HCEC 1CT (cell line): Measurements from ENCODE around the gene SLC29A1.
"Not testable (repeated sequence)": the region's sequence is repeated elsewhere in the genome, so short reads cannot be mapped to it uniquely, and the experiment has no call there.

Experiments used
- DNase-seq: peaks from one replicate; pipeline ENCODE4 v3.0.0-alpha.2; 2017

The SLC29A1 gene

DNA sequence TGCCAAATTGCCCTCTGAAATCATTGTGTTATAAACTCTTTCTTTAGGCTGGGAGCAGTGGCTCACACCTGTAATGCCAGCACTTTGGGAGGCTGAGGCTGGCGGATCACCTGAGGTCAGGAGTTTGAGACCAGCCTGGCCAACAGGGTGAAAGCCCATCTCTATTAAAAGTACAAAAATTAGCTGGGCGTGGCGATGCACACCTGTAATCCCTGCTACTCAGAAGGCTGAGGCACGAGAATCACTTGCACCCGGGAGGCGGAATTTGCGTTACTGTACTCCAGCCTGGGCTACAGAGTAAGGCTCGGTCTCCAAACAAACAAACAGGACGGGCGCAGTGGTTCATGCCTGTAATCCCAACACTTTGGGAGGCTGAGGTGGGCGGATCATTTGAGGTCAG, 27.0 kb upstream of the SLC29A1 start:
- DNase-seq, result not testable (repeated sequence)

DNA sequence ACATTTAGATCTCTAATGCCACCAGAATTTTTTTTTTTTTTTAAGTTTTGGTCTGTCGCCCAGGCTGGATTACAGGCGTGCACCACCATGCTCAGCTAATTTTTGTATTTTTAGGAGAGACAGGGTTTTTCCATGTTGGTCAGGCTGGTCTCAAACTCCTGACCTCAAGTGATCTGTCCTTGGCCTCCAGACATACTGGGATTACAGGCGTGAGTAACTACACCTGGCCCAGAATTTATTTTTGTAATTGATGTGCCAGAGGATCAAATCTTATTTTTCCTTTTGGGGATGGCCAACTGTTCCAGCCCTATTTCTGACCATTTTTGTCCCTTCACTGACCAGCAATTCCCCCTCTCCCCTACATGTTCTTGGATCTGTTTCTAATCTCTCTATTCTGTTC, 24.7 kb upstream of the SLC29A1 start:
- no peak for DNase-seq

DNA sequence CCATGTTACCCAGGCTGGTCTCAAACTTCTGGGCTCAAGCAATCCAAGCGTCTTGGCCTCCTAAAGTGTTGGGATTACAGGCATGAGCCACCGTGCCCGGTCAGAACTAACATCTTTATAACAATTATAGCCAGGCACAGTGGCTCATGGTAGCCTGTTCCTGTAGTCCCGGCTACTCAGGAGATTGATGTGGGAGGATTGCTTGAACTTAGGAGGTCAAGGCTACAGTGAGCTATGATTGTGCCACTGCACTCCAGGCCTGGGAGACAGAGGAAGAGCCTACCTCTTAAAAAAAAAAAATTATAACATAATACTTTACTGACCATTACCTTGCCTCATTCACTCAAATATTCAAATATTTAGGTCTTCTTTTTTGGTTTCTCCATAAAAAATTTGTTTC, 23.5 kb upstream of the SLC29A1 start:
- no peak for DNase-seq

DNA sequence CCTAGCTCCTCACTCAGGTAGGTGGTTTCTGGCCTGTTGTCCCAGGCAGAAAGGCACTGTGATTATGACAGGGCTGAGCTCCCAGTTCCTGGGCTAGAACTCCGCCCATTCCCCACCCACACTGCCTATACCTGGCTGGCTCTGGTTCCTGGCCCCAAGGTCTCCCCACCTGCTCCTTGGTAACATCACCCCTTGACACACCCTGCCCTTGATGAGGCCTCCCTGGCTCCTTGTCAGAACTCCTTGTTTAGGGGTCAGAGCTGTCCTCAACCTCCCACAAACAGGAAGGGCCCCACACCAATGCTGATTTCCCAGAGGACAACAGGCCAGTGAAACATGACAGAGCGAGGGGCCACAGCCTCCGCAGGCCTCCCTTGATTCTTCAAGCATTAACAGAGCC, 22.2 kb upstream of the SLC29A1 start:
- DNase-seq, result no peak

DNA sequence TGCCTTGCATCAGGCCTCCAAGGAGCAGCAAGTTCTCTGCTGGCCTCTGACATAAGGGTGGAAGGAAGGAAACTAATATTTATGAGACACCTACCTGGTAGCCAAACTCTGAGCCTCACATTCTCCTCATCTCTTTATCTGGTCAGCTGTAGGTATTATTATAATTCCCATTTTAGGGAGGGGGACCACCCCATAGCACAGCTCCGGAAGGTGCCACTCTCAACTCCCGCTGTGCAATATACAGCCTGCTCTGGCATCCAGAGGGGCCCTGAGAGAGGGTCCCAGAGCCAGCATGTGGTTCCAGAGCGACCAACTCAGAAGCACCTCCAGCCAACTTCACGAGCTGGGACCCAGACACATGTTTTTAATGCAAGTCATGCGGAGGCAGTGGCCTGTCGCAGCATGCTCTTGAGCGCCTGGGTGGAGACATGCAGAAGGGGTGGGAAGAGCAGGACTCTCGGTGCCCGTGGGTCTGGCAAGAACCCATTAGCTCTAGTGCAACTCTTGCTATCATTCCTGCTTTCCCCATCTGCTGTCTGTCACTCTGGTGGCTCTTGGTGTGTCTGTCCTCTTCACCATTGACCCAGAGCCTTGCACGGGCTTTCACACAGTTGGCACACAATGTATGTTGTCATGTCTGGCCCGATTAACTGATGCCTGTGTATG, 21.6 kb upstream of the SLC29A1 start:
- no peak for DNase-seq

DNA sequence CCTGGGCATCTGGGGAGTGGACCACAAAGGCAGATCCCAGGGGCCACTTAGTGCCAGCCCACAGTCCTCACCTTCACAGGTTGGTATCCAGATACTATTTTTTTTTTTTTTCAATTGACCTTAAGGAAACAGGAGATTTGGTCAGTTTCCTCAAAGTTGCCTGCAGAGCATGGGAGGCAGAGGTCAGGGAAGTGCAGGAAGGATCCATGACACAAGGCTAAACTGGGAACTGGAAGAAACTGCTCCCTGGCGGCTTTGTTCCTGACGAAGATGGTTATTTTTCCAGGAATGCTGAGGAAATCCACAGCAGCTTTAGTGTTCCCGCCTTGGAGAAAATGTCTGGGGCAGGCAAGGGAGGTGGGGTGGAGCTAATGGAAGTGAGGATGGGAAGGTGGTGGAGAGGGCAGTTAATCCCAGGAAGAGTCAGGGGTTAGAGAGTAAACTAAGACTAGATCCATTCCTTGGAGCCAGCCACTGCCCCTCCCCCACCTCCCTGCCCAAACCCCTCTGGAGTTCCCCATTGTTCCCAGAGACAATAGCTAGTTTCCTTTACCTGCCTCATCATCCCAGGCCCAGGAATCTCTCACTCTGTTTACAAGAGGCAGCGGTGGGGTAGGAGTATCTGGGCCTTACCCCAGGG, 20.9 kb upstream of the SLC29A1 start:
- no peak for DNase-seq

DNA sequence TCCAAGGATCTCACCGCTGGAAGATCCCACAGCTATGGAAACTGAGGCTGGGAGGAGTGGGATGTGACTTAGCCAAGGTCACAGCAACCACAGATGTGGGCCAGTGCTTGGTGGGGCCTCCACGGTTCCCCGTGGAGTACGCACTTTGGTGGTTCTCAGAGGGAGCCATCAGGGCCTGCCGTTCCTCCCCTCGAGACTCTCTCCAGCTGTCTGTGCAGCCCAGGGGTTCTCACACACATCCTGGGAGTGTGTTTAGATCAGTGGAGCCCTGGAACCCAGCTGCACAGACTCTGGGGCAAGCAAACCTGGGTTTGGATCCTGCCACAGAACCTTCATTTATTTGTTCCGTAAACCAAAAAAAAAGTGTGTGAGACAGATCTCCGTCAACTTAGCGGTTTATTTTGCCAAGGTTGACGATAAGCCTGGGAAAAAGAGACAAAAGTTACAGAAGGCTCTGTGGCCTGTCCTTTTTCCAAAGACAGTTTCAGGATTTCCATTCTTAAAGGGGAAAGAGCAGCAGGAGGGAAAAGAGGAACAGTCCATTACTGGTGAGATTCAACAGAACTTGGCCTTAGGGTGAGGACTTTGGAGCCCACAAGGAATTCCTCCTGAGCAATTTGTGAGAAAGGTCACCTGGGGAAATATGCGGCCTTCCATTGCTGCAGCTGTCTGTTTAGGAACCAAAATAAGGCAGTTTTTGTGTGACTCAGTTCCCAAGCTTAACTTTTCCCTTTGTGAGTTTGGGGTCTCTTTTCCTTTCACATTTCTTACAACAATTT, 20.2 kb upstream of the SLC29A1 start:
- no peak for DNase-seq

DNA sequence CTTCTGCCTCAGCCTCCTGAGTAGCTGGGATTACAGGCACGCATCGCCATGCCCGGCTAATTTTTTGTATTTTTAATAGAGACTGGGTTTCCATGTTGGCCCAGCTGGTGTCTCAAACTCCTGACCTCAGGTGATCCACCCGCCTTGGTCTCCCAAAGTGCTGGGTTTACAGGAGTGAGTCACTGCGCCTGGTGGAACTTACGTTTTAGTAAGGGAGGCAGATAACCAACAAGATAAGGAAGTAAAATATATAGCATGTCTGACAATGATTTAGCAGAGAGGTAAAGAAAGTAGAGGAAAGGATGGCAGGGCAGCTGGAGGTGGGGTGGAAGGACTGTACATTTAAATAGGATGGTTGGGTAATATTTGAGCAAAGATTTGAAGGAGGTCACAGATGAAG, 19.4 kb upstream of the SLC29A1 start:
- no peak for DNase-seq

DNA sequence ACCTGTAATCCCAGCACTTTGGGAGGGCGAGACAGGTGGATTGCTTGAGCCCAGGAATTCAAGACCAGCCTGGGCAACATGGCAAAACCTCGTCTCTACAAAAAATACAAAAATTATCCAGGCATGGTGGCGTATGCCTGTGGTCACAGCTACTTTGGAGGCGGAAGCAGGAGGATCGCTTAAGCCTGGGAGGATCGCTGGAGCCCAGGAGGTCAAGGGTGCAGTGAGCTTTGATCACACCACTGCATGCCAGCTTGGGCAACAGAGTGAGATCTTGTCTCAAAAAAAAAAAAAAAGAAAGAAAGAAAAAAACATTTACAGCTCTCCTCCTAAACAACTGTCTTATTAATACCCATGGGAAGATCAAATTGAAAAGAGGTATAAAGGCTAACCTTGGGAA, 15.4 kb upstream of the SLC29A1 start:
- no peak for DNase-seq

DNA sequence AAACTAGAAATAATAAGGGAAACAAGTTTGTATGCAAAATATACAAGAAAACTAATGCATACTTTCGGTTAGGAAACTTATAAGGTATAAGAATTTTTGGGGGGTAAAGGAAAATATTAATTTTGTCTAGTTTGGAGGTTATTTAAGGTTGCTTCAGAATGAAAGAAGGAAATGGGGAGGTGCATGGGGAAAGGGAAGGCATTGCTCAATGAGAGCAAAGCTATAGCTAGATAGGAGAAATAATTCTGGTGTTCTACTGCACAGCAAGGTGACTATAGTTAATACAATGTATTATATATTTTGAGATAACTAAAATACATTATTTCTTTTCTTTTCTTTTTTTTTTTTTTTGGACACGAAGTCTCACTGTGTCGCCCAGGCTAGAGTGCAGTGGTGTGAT, 12.1 kb upstream of the SLC29A1 start:
- no peak for DNase-seq

DNA sequence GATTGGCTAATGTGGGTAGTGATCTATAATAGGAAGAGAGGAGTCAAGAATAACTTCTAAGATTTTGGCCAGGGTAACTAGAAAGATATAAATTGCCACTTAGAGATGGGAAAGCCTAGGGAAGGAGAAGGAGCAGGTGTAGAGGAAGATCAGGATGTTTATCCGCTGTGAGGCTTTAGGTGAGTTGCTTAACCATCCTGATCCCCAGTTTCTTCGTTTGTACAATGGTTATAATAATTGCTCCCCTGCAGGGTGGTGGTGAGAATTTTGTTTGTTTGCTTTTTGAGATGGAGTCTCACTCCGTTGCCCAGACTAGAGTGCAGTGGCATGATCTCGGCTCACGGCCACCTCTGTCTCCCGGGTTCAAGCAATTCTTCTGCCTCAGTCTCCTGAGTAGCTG, 9.1 kb upstream of the SLC29A1 start:
- no peak for DNase-seq

DNA sequence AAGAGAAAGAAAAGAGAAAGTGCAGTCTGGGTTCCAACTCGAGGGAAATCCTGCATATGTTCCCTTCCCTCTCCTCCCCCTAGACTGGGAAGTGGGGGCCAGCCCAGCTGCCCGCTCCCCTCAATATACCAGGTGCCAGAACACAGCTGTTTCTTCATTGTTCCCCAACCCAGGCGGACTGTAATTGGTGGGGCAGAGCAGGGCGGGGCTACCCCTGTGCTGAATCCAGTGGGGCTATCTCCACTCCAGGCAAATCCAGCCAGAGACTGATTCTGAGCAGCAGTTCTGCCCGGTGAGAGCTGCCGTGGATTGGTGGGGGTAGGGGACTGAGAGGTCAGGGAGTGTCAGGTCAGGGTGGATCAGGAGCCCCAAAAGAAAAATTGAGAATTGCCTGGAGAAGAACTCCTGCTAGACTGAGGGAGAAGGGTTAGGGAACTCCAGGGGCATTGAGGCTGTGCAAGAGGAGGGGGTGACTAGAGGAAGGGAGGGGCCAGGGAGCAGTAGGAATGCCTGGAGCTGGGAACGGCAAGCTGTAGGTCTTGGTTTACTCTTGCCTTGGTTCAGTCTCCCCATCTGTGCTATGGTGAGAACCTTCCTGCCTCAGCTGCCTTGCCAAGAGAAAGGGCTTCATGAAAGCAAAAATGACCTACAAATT, 6.6 kb upstream of the SLC29A1 start, which contains the start of gene MYMX:
MYMX (plus strand) TSS at position 250 of the 655 bp plus-strand sequence. CDS start 546 bp downstream, outside the sequence.
- DNase-seq, result no peak

DNA sequence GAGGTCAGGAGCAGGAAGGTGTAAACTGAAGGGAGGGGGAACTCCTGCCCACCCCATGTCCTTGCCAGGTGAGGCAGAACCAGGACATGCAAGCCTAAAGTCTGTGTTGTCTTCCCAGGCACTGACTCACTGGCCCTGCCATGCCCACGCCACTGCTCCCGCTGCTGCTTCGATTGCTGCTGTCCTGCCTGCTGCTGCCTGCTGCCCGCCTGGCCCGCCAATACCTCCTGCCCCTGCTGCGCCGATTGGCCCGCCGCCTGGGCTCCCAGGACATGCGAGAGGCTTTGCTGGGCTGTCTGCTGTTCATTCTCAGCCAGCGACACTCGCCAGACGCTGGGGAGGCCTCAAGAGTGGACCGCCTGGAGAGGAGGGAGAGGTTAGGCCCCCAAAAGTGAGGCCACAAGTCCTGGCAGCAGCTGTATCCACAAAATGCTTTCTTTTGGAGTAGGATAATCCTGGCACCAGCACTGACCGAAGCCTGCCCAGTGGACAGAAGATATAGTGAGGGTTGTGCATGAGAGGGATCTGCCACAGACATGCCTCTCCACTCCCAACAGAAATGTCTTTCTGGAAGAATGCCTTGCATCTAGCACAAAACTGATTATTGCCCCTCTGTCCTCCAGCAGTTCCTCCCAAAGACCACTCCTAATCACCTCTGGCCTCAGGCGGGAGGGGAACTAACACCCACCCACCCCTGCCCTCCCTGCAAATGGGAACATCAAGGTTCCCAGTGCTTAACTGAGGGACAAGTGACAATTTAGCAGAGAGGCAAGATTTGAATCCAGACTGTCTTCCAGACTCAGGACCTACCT, 5.9 kb upstream of the SLC29A1 start:
- no peak for DNase-seq

DNA sequence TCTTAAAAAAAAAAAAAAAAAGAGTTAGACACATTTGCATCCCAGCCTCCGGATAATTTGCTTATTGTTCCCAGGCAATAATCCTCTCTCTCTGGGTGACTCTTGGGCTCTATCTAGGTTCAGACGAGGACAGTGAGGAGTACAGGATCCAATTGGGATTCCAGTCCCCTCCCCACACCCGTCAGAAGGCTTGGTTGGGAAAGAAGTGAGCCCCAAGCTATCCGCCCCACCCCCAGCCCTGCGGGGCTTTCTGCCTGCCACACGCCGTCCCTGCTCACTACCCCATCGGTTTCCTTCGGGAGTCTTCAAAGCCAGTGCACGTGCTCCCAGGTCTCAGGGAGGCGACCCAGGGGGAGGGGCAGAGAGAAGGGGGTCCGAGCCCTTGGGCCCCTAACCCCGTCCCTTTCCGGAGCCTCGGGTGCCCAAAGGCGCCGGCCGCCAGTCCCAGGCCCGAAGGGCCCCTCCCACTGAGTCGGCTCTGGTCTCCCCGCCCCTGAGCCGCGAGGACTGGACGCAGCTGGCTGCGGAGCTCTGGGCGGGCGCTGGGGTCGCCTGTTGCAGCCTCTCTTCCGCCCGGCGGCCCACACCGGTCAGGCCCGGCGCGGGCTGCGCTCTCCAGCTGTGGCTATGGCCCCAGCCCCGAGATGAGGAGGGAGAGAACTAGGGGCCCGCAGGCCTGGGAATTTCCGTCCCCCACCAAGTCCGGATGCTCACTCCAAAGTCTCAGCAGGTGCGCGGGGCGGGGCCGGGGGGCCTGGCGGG, 4.2 kb upstream of the SLC29A1 start:
- DNase-seq, result peak; percentile 54

DNA sequence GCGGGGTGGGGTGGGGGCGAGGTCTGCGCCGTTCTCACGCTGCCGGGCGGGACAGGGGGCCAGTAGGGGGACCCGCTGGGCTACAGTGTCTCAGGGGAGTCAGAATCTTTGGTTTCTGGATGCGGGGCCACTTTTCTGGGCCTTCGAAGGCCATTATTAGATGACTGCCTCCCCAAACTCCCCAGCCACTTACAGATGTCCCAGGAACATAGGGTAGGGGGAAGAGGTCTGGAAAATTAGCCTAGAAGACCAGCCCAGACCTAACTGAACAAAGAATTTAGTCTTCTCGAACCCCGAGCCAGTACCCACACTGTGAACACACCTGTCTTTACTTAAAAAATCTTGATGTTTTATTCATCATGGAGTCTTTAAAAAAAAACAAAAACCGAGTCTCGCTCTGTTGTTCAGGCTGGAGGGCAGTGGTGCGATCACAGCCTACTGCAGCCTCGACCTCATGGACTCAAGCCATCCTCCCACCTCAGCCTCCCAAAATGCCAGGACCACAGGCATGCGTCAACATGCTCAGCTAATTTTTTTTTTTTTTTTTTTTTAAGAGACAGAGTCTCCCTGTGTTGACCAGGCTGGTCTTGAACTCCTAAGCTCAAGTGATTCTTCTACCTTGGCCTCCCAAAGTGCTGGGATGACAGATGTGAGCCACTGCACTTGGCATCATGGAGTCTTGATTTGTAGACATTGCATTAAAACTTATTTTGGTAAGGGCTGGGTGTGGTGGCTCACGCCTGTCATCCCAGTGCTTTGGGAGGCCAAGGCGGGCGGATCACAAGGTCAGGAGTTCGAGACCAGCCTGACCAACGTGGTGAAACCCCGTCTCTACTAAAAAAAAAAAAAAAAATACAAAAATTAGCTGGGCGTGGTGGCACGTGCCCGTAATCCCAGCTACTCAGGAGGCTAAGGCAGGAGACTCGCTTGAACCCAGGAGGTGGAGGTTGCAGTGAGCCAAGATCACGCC, 3.3 kb upstream of the SLC29A1 start:
- DNase-seq, result no peak

DNA sequence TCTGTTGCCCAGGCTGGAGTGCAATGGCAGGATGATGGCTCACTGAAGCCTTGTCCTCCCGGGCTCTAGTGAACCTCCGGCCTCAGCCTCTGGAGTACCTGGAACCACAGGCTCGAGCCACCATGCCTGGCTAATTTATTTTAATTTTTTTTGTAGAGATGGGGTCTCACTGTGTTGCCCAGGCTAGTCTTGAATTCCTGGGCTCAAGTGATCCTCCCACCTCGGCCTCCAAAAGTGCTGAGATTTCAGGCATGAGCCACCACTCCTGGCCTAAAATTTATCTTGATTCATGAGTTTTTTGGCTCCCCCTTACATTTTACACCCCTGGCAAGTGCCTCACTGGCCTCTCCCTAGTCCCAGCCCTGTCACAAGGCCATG, 2.5 kb upstream of the SLC29A1 start:
- no peak for DNase-seq

DNA sequence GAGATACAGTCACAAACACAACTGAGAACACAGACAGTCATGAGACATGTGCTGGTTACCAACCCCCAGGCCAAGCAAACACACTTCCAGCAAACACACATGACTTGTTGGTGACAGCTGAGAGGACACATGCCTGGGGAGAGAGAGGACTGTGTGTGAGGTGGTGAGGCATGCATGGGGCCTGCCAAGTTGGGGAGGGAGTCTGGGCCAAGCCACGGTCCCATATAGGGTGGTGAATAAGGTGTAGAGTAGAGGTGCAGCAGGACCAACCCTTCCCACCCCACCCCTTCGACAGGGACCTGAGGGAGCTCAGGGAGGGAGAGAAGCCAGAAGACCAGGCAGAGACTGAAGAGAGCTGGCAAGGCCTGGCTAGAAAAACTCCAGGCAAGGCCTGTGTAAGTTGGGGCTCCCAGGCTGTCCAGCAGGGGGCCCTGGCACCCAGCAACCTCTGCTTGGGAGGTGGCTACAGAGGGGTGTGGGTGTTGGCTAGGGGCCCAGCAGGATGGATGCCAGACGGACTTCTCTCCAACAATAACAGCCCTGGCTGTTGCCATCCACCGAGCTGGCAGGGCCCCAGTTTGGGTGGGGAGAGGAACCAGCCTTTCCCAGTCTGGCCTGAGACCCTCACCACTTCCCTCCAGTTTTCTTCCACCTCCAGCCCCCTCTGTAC, 2.0 kb upstream of the SLC29A1 start:
- DNase-seq, result peak; percentile 75

DNA sequence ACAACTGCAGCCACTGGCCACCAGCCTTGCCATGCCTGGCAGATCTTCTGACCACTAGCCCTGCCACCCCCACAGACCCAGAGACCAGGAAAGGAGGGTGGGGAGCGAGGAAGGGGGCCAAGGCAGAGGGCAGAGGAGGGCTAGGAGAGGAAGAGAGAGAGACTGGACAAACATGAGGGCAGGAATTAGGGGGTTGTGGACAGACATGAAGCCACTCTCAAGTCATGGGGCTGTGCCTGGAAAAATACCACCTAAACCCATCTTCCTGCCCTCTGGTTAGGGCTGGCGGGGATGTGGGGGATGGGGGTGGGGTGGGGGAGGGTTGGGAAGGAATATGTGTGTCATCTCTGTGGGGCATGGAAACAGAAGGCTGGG, 1.4 kb upstream of the SLC29A1 start:
- no peak for DNase-seq

DNA sequence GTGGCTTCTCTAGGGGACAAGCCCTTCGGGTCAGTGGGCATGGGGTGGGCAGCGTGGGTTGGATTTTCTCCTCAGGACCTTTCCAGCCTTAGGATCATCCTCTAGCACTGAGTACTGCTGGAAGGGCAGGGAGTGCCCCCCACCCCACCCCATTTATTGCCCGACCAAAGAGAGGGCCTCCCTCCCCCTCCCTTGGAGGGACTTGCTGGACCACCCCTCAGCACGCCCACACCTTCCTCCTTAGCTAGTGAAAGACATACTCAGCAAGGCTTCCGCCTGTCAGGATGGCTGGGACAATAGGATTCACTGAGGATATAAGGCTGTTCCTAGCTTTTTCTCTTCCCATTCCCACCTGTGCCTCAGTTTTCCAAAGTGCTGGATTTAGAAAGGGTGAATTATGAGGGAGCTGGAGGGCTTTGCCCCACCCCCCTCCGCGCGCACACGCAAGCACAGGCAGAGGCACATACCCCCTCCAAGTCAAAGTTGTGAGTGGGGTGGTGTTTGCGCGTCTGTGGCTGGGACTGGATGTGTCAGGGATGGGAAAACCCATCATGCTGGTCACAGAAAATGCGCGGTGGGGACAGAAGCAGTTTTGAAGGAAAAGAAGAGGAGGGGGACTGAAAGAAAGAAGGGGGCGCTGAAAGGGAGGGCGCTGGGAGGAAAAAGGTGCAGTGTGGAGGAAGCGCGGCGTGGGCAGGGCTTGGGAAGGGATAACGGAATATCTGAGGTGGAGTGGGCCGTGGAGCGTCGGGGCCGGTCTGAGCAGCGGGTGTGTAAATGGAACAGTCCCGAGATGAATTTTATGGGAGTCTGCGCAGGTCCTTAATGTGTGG, 693 bp upstream of the SLC29A1 start:
- peak; percentile 13 for DNase-seq
